Esophagus (tissue), 2 donors: Measurements from ENCODE around the gene MPZL1. TPM values are rescaled to one million over a fixed set of nuclear protein-coding genes. Genes with fewer than 3 reads are reported as not detected.
A peak's percentile ranks its signal among the peaks of the same experiment; 100 is the strongest.

ENCODE experiments used
- H3K27ac ChIP-seq, 2 donors: one replicate each; pipeline ENCODE4 v1.5.1; 2013; ENCODE audit warnings: low read depth in 2 of 2, mild to moderate bottlenecking in 2 of 2, inconsistent platforms in 1 of 2, low read length in 1 of 2, moderate library complexity in 1 of 2
- H3K27me3 ChIP-seq, 2 donors: one replicate each; pipeline ENCODE4 v1.6.1; 2013; ENCODE audit warnings: low read length in 2 of 2, control low read depth in 1 of 2, mild to moderate bottlenecking in 1 of 2; ENCODE audit not compliant: insufficient read depth in 2 of 2, control insufficient read depth in 1 of 2
- H3K36me3 ChIP-seq, 2 donors: one replicate each; pipeline ENCODE4 v1.6.1; 2013; ENCODE audit warnings: low read length in 1 of 2; ENCODE audit not compliant: control insufficient read depth in 2 of 2, insufficient read depth in 2 of 2
- H3K4me1 ChIP-seq, 2 donors: one replicate each; pipeline ENCODE4 v1.6.1; 2013; ENCODE audit warnings: low read length in 1 of 2; ENCODE audit not compliant: control insufficient read depth in 2 of 2, insufficient read depth in 2 of 2
- H3K4me3 ChIP-seq, 2 donors: one replicate each; pipeline ENCODE4 v1.5.1; 2013; ENCODE audit warnings: low read length in 2 of 2, mild to moderate bottlenecking in 2 of 2, low read depth in 1 of 2, moderate library complexity in 1 of 2
- H3K9me3 ChIP-seq, 2 donors: one replicate each; pipeline ENCODE4 v1.6.1; 2013; ENCODE audit warnings: mild to moderate bottlenecking in 2 of 2, low read depth in 1 of 2, low read length in 1 of 2, moderate library complexity in 1 of 2; ENCODE audit not compliant: control insufficient read depth in 2 of 2, insufficient read depth in 1 of 2
- WGBS, 2 donors: extraction: QIAGEN DNeasy Blood & Tissue Kit; methylation state at CpG; one replicate each; pipeline ENCODE4 v1.1.7; 2013; 5-methylcytosine and 5-hydroxymethylcytosine counted together
- polyA plus RNA-seq, 2 donors: library from polyadenylated mRNA; stranded (reverse); fragments of 200-250 nt; gene quantifications; one replicate each; pipeline ENCODE4 v1.2.3, GENCODE V29; 2013
- donor health status: healthy with polysubstance abuse.
- donor health status: Bipolar disorder and iron deficiency.

Gene MPZL1
- polyA plus RNA-seq, 2 donors: 16.2 to 22.5 TPM

GRCh38 chr1:167794043-167794442 is 72.3 kb downstream of the MPZL1 start:
- H3K4me1 ChIP-seq: peaks cover 0 to 7% of the 10 kb centered on the region in 2 donors
- 76 to 77% methylated on average over 1 of the region's 1 CpG for WGBS, 2 donors

GRCh38 chr1:167795810-167796740 is 74.3 kb downstream of the MPZL1 start:
- Histone ChIP-seq H3K27me3 (no peaks in the 10 kb centered on the region), H3K9me3 (no peaks in the 10 kb centered on the region), H3K4me3 (no peak overlapping the region), H3K27ac (peak overlapping the region; percentile 77 to 78), H3K36me3 (no peaks in the 10 kb centered on the region), H3K4me1 (no peaks in the 10 kb centered on the region)
- 55 to 66% methylated on average over 10 of the region's 10 CpGs for WGBS, 2 donors

More at GRCh38 chr1:167794043-167794442, 72.3 kb downstream of the MPZL1 start:
- H3K4me3 ChIP-seq: no peak overlapping the region
- no peaks in the 10 kb centered on the region for H3K27me3 ChIP-seq
- H3K36me3 ChIP-seq: no peaks in the 10 kb centered on the region
- no peaks in the 10 kb centered on the region for H3K9me3 ChIP-seq
- no peak overlapping the region for H3K27ac ChIP-seq

- WGBS, 2 donors: 4 to 7% methylated on average over 2 of the region's 2 CpGs
- peaks cover 2 to 3% of the 10 kb centered on the region in 2 donors for H3K4me1 ChIP-seq
Observed at GRCh38 chr1:167797015-167797414, 75.2 kb downstream of the MPZL1 start.

GRCh38 chr1:167798952-167799351 is 77.2 kb downstream of the MPZL1 start:
- WGBS, 2 donors: 72 to 78% methylated on average over 4 of the region's 4 CpGs
- peaks cover 2 to 3% of the 10 kb centered on the region in 2 donors for H3K4me1 ChIP-seq
- H3K27me3 ChIP-seq: no peaks in the 10 kb centered on the region
- H3K36me3 ChIP-seq: no peaks in the 10 kb centered on the region
- H3K27ac ChIP-seq: no peak overlapping the region
- no peaks in the 10 kb centered on the region for H3K9me3 ChIP-seq
- H3K4me3 ChIP-seq: no peak overlapping the region

More at GRCh38 chr1:167797015-167797414, 75.2 kb downstream of the MPZL1 start:
- Histone ChIP-seq H3K36me3 (no peaks in the 10 kb centered on the region), H3K9me3 (no peaks in the 10 kb centered on the region), H3K27me3 (no peaks in the 10 kb centered on the region), H3K4me3 (no peak overlapping the region), H3K27ac (peak overlapping the region; percentile 77 to 78)

GRCh38 chr1:167799747-167800146 is 78.0 kb downstream of the MPZL1 start:
- H3K4me1 ChIP-seq: peaks cover 2 to 3% of the 10 kb centered on the region in 2 donors
- no peak overlapping the region for H3K4me3 ChIP-seq
- no peaks in the 10 kb centered on the region for H3K36me3 ChIP-seq
- WGBS, 2 donors: 35 to 53% methylated on average over 4 of the region's 4 CpGs
- H3K9me3 ChIP-seq: no peaks in the 10 kb centered on the region
- H3K27me3 ChIP-seq: no peaks in the 10 kb centered on the region
- no peak overlapping the region for H3K27ac ChIP-seq

- no peak overlapping the region for H3K27ac ChIP-seq
- H3K4me3 ChIP-seq: no peak overlapping the region
- H3K27me3 ChIP-seq: no peaks in the 10 kb centered on the region
- no peaks in the 10 kb centered on the region for H3K9me3 ChIP-seq
- H3K36me3 ChIP-seq: no peaks in the 10 kb centered on the region
- peaks cover 2 to 3% of the 10 kb centered on the region in 2 donors for H3K4me1 ChIP-seq
- 56 to 68% methylated on average over 3 of the region's 3 CpGs for WGBS, 2 donors
Observed at GRCh38 chr1:167800251-167800650, 78.5 kb downstream of the MPZL1 start.

GRCh38 chr1:167802235-167802634 is 80.5 kb downstream of the MPZL1 start:
- Histone ChIP-seq H3K27me3 (no peaks in the 10 kb centered on the region), H3K9me3 (no peaks in the 10 kb centered on the region), H3K4me3 (no peak overlapping the region), H3K27ac (no peak overlapping the region), H3K36me3 (no peaks in the 10 kb centered on the region), H3K4me1 (peaks cover 2 to 3% of the 10 kb centered on the region in 2 donors)
- 89 to 91% methylated on average over 4 of the region's 4 CpGs for WGBS, 2 donors

- WGBS, 2 donors: 8 to 11% methylated on average over 12 of the region's 12 CpGs
- H3K27ac ChIP-seq: no peak overlapping the region
- H3K36me3 ChIP-seq: no peaks in the 10 kb centered on the region
- H3K27me3 ChIP-seq: no peaks in the 10 kb centered on the region
- H3K9me3 ChIP-seq: no peaks in the 10 kb centered on the region
- peaks cover 2 to 3% of the 10 kb centered on the region in 2 donors for H3K4me1 ChIP-seq
- H3K4me3 ChIP-seq: no peak overlapping the region
Observed at GRCh38 chr1:167803358-167804207, 81.8 kb downstream of the MPZL1 start.

GRCh38 chr1:167805041-167805556 is 83.3 kb downstream of the MPZL1 start:
- Histone ChIP-seq H3K27ac (peak overlapping the region in 1 of 2 donors; percentile 37), H3K36me3 (no peaks in the 10 kb centered on the region), H3K9me3 (no peaks in the 10 kb centered on the region), H3K4me3 (no peak overlapping the region), H3K27me3 (no peaks in the 10 kb centered on the region), H3K4me1 (peaks cover 2 to 3% of the 10 kb centered on the region in 2 donors)
- WGBS, 2 donors: 73 to 75% methylated on average over 4 of the region's 4 CpGs
